Gastroesophageal sphincter (tissue), 3 donors: ENCODE results near the gene KLHDC8A.

Experiments
- POLR2A ChIP-seq, 2 donors: fragments of 450-650 bp; IDR thresholded peaks; one replicate each; pipeline ENCODE4 v1.6.1; 2017; ENCODE audit warnings: antibody characterized with exemption in 2 of 2, mild to moderate bottlenecking in 2 of 2, moderate library complexity in 1 of 2
- TF ChIP-seq, protein P1 (sequence below), 4 experiments: fragments of 200-600 bp in 2 of 4; fragments of 450-650 bp in 2 of 4; sonication (generic) in 1 of 4; IDR thresholded peaks; one replicate each; pipeline ENCODE4 v1.5.1; 2017 to 2019; ENCODE audit warnings: antibody characterized with exemption in 4 of 4, mild to moderate bottlenecking in 2 of 4, moderate library complexity in 2 of 4

DNA sequence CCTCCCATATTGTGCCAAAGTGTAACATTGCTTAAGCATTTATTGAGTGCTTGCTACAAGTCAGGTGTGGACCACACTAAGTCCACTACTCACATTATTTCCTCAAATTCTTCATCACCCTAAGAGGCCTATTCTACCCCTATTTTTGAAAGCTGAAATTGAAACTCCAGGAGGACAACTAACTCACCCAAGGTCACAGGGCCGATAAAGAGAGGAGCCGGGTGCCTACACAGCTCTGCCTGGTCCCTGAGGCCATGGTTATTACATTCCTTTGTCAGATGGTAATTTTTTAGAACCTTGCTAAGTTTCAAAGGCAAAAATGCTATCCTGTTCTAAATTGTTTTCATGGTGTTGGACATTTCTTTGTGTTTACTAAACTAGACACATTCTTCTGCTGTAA, 24.2 kb upstream of the KLHDC8A start:
- no peak for TF ChIP-seq POLR2A (IDR thresholded peaks at IDR 0.05)
- TF ChIP-seq, protein P1, sequence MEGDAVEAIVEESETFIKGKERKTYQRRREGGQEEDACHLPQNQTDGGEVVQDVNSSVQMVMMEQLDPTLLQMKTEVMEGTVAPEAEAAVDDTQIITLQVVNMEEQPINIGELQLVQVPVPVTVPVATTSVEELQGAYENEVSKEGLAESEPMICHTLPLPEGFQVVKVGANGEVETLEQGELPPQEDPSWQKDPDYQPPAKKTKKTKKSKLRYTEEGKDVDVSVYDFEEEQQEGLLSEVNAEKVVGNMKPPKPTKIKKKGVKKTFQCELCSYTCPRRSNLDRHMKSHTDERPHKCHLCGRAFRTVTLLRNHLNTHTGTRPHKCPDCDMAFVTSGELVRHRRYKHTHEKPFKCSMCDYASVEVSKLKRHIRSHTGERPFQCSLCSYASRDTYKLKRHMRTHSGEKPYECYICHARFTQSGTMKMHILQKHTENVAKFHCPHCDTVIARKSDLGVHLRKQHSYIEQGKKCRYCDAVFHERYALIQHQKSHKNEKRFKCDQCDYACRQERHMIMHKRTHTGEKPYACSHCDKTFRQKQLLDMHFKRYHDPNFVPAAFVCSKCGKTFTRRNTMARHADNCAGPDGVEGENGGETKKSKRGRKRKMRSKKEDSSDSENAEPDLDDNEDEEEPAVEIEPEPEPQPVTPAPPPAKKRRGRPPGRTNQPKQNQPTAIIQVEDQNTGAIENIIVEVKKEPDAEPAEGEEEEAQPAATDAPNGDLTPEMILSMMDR (IDR thresholded peaks at IDR 0.05) = no peak
